HG03432 (cell line): ENCODE measurements around the gene GZMA.
"Not testable (repeated sequence)": the region's sequence is repeated elsewhere in the genome, so short reads cannot be mapped to it uniquely, and the experiment has no call there.

Experiments used
- ATAC-seq: cut with Tn5 transposase; IDR thresholded peaks from one replicate; pipeline ENCODE4 v1.9.1; 2021; ENCODE audit warnings: mild to moderate bottlenecking, moderate library complexity; ENCODE audit not compliant: unreplicated experiment

The GZMA gene

DNA sequence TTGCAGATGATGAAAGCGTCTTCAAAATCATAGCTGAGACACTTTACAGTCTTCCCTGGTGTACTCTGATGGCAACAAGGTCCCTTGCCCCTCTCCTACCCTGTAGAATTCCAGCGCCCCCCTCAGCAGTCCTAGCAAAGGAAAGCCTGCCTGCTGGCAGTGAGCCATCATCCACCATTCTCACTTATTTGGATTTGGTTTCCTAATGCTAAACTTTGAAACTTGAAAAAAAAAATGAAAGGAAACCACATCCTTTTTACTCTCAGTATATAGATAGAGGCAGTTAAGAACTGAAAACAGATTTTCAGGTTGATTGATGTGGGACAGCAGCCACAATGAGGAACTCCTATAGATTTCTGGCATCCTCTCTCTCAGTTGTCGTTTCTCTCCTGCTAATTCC is at the start of gene GZMA:
Gene GZMA, plus strand, starts transcription at position 299 of the 400 bp plus-strand sequence. Its CDS starts 37 bp downstream, at position 336.
- no peak for ATAC-seq

DNA sequence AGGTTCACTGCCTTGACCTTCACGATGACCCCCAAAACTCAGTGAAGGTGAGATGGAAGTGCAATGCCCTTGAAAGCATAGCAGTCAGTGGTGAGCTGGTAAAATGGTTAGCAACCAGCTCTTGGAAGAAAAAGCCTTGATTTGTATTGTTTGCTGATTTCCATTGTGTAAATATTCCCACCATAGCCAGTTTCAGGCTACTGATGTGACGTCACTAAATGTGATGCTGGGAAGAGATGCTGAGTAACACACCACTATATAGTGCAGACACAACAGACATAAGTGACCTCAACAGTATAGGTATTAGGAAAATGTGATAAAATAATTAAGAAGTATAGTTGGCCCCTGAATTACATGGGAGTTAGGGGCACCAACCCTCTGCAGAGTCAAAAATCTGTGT is 47.3 kb upstream of the GZMA start:
- no peak for ATAC-seq

GRCh38 chr5:55062039-55062779 is 40.2 kb upstream of the GZMA start:
- peak; percentile 48 for ATAC-seq

DNA sequence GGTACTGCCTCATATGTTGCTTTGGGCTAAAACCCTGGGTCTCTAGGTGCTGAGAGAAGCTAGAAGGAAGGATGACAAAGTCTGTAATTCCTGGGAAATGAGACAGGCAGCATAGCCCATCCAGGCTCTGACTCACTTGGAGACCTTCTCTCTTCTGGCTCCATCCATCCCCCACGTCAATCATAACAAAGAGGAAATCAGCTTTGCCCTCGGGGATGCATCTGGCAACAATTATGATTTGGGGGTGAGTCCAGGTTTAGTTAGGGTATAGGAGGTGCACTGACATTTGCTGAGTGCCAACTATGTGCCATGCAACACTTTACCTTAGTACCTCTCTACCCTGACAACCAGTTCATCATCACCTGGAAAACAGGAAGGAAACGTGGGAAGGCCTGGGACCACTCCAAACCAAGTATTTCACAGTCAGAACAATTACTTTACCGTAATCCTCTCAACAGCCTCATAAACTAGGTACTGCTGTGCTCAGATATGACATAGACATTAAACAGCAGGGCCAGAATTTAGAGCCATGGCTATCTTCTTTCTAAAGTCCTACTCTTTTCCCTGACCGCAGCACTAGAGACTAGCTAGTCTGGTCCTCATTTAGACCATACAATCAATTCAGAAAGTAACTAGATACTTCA is 39.1 kb upstream of the GZMA start:
- no peak for ATAC-seq

DNA sequence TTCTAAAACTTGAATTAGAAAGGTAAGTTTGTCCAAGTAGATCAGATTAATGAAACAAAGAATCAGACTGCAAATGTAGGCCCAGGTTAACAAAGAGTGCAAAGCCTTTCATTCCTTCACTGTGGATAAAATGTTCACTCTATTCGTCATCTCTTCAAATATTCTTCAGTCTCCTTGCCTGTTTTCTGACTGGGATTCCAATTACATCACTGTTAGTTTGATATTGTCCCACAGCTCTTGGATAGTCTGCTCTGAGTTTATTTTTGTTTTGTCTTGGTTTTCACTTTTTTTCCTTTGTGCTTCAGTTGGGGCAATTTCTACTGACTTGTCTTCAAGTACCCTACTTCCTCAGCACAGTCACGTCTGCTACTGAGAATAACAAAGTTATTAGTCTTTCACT is 38.5 kb upstream of the GZMA start:
- ATAC-seq = no peak

GRCh38 chr5:55064523-55064922 is 37.9 kb upstream of the GZMA start:
- no peak for ATAC-seq

- ATAC-seq = no peak
These were observed 36.2 kb upstream of the GZMA start for GRCh38 chr5:55066277-55066676.

DNA sequence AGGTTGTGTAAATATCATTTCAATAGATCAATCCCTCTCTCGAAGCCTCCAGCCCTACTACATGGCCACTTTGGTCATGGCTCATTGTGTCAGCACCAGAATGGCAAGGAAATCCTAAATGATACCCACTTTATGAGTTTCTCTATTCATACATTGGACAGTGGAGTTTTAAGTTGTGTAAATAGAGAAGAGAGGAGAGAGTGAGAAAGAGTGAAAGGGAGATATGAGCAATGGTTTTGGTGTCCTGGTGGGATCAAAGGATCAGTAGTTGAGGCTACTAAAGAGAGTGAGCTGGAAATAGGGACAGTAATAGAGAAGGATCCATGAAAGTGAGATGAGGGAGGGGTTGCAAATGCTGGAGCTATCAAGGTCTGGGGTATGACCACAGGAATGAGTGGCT is 31.5 kb upstream of the GZMA start:
- ATAC-seq = no peak

GRCh38 chr5:55071413-55071812 is 31.0 kb upstream of the GZMA start:
- no peak for ATAC-seq

GRCh38 chr5:55072666-55073065 is 29.8 kb upstream of the GZMA start:
- ATAC-seq = no peak

DNA sequence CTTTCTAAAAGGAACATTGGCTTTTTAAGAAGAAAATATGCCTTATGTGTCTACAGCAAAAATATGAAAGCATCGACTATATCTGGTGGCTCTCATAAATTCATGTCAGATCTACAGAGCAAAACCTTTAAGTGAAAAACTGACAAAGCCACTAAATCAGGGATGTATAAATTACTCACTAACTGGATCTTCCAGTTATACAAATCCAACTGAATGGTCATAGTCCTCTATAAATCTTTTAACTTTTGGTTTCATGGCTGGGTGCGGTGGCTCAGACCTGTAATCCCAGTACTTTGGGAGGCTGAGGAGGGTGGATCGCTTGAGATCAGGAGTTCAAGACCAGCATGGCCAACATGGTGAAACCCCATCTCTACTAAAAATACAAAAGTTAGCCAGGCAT is 29.2 kb upstream of the GZMA start:
- no peak for ATAC-seq

GRCh38 chr5:55081541-55081940 is 20.9 kb upstream of the GZMA start:
- no peak for ATAC-seq

GRCh38 chr5:55089301-55089700 is 13.1 kb upstream of the GZMA start:
- ATAC-seq = not testable (repeated sequence)

DNA sequence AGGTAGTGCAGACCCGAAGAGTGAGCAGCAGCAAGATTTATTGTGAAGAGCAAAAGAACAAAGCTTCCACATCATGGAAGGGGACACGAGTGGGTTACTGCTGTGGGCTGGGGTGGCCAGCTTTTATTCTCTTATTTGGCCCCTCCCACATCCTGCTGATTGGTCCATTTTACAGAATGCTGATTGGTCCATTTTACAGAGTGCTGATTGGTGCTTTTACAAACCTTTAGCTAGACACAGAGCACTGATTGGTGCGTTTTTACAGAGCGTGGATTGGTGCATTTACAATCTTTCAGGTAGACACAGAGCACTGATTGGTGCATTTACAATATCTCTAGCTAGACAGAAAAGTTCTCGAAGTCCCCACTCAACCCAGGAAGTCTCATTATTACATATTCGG is 11.4 kb upstream of the GZMA start:
- not testable (repeated sequence) for ATAC-seq

DNA sequence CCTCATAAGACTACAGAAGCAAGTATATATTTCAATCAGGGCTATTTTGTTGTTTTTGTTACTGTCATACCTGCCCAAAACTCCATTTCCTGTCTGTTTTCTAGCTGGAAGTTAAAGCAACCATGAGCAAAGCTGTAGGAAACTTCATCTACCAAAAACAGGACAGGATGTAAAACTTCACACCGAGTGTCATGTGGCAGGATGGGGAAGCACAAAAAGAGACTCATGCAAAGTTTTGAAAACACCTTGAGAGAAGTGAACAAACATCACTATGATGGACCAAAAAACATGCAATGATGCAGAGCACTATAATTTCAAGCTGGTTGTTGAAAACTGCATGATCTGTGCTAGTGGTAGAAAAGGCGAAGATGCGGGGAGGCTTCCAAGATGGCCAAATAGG is 6.3 kb upstream of the GZMA start:
- ATAC-seq = no peak

DNA sequence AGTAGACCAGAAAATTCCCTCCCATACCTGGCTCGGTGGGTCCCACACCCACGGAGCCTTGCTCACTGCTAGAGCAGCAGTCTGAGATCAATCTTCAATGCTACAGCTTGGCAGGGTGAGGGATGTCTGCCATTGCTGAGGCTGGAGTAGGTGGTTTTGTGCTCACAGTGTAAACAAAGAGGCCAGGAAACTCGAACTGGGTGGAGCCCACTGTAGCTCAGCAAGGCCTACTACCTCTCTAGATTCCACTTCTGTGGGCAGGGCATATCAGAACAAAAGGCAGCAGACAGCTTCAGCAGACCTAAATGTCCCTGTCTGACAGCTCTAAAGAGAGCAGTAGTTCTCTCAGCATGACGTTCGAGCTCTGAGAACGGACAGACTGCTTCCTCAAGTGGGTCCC is 5.6 kb upstream of the GZMA start:
- ATAC-seq = no peak

- not testable (repeated sequence) for ATAC-seq
These were observed 1.3 kb upstream of the GZMA start for GRCh38 chr5:55101148-55101547.

- no peak for ATAC-seq
These were observed 730 bp upstream of the GZMA start for GRCh38 chr5:55101556-55102276.

GRCh38 chr5:55104036-55104772 is 1.8 kb downstream of the GZMA start:
- no peak for ATAC-seq

DNA sequence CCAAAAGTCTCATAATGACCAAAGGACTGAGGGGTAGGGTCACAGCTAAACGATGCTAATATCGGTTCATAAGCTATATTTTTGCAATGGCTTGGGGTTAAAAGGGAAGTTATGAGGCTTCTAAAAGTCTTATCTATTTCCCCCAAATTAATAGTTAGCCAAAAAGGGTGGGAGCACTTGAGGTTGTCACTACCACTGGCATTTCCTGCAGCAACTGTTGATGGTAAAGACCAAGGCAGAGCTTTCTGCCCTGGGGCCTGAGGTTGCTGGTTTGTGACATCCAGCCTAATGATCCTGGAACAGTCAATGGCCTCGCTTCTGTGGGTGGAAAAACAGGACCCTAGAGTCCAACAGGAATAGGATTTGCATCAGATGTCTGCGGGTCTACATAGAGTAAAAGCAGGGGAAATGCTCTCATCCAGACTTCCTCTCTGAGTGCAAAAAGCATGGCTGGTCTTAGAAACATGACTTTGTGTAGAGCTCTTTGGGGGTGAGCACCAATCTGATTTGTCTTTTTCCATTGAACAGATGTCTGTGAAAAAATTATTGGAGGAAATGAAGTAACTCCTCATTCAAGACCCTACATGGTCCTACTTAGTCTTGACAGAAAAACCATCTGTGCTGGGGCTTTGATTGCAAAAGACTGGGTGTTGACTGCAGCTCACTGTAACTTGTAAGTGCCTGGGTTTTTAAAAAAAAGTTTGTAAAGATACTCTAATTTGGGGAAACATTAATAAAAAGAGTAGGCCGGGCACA is 2.7 kb downstream of the GZMA start:
- no peak for ATAC-seq

GRCh38 chr5:55105976-55106375 is 3.5 kb downstream of the GZMA start:
- ATAC-seq = not testable (repeated sequence)
